Endothelial cell of umbilical vein (primary cell): Measurements from ENCODE around the gene LEAP2. TPM values are rescaled to one million over a fixed set of nuclear protein-coding genes. Genes with fewer than 3 reads are reported as not detected.

Source experiments
- BruUV-seq: library from RNA; stranded (reverse); fragments of 400-500 nt; replicated peaks from 2 replicates; lab custom pipeline; 2021; lab: Mats Ljungman, UMichigan
- CTCF ChIA-PET: fragments of 300-600, 350-600 bp; sonication (Branson Sonifier 250); formaldehyde crosslinking; loops from one replicate; lab custom pipeline; 2021; ENCODE audit warnings: antibody characterized with exemption, inconsistent platforms; lab: Charles Lee
- POLR2A ChIA-PET: fragments of 300-600, 350-600 bp; sonication (Branson Sonifier 250); formaldehyde crosslinking; loops from one replicate; lab custom pipeline; 2021; ENCODE audit warnings: antibody characterized with exemption, inconsistent platforms; lab: Charles Lee
- DNase-seq: peaks from one replicate; pipeline ENCODE4 v3.0.0-alpha.2; 2011; ENCODE audit warnings: low read depth, low spot score
- FAIRE-seq: peaks from 2 replicates; lab custom pipeline; 2011; peaks lifted over from hg19 to GRCh38; lab: Jason Lieb, UNC
- H2AFZ ChIP-seq: 2 replicates; pipeline ENCODE4 v1.6.0; 2012; ENCODE audit warnings: low read depth, low read length, control low read depth, inconsistent platforms
- H3K27ac ChIP-seq: 2 replicates; pipeline ENCODE4 v1.5.1; 2011; ENCODE audit warnings: low read depth, mild to moderate bottlenecking, control low read depth, low read length, moderate library complexity; ENCODE audit not compliant: insufficient read depth
- H3K27me3 ChIP-seq, 2 experiments: 2 replicates each; pipeline versions ENCODE4 v1.6.0 to v1.6.1; 2011; ENCODE audit warnings: low read length in 2 of 2, mixed read lengths in 1 of 2; ENCODE audit not compliant: control insufficient read depth in 2 of 2, insufficient read depth in 2 of 2
- H3K36me3 ChIP-seq, 2 experiments: 2 replicates in 1 of 2; 3 replicates in 1 of 2; pipeline ENCODE4 v1.5.1; 2011; ENCODE audit warnings: low read length in 2 of 2, mild to moderate bottlenecking in 1 of 2, moderate library complexity in 1 of 2; ENCODE audit not compliant: control insufficient read depth in 2 of 2, insufficient read depth in 2 of 2; ENCODE audit errors: extremely low read depth in 1 of 2
- H3K4me1 ChIP-seq: 3 replicates; pipeline ENCODE4 v1.5.1; 2011; ENCODE audit warnings: mild to moderate bottlenecking, low read length; ENCODE audit not compliant: control insufficient read depth, insufficient read depth; ENCODE audit errors: extremely low read depth
- H3K4me2 ChIP-seq: 2 replicates; pipeline ENCODE4 v1.6.1; 2011; ENCODE audit warnings: low read length, control low read depth, mixed read lengths; ENCODE audit not compliant: insufficient read depth
- H3K4me3 ChIP-seq, 3 experiments: fragments of 200-600 bp in 1 of 3; sonication (generic), shearing (Covaris generic) in 1 of 3; replicated peaks in 1 of 3; 2 replicates each; pipeline ENCODE4 v1.5.1; 2011 to 2016; ENCODE audit warnings: control low read depth in 3 of 3, low read length in 3 of 3, mild to moderate bottlenecking in 2 of 3, inconsistent platforms in 1 of 3, low read depth in 1 of 3, moderate library complexity in 1 of 3; ENCODE audit not compliant: insufficient read depth in 1 of 3
- H3K79me2 ChIP-seq: 2 replicates; pipeline ENCODE4 v1.6.0; 2012; ENCODE audit warnings: low read length, inconsistent platforms; ENCODE audit not compliant: control insufficient read depth, insufficient read depth
- H3K9ac ChIP-seq: replicated peaks from 2 replicates; pipeline ENCODE3; 2011; ENCODE audit warnings: low read length, control low read depth; ENCODE audit not compliant: insufficient read depth; ENCODE audit errors: extremely low read depth
- H3K9me1 ChIP-seq: replicated peaks from 3 replicates; pipeline ENCODE4 v1.6.0; 2011; ENCODE audit warnings: mild to moderate bottlenecking, low read length; ENCODE audit not compliant: control insufficient read depth, insufficient read depth; ENCODE audit errors: extremely low read depth
- H3K9me3 ChIP-seq: replicated peaks from 2 replicates; pipeline ENCODE4 v1.5.1; 2012; ENCODE audit warnings: low read length, inconsistent platforms; ENCODE audit not compliant: control insufficient read depth, insufficient read depth
- H4K20me1 ChIP-seq: replicated peaks from 2 replicates; pipeline ENCODE3; 2011; ENCODE audit warnings: mild to moderate bottlenecking, low read length; ENCODE audit not compliant: control insufficient read depth, insufficient read depth; ENCODE audit errors: extremely low read depth
- EZH2 ChIP-seq: IDR thresholded peaks from 2 replicates; pipeline ENCODE4 v1.6.1; 2012; ENCODE audit warnings: borderline replicate concordance, low read depth, mild to moderate bottlenecking, moderate library complexity, low read length, inconsistent platforms; ENCODE audit not compliant: severe bottlenecking
- FOS ChIP-seq: IDR thresholded peaks from 2 replicates; pipeline ENCODE4 v1.6.1; 2011; ENCODE audit warnings: mild to moderate bottlenecking, low read length, moderate library complexity, borderline replicate concordance; ENCODE audit not compliant: insufficient read depth
- GATA2 ChIP-seq: IDR thresholded peaks from 2 replicates; pipeline ENCODE4 v1.7.0; 2011; ENCODE audit warnings: low read depth, mild to moderate bottlenecking, moderate library complexity, mixed read lengths, low read length; ENCODE audit not compliant: insufficient read length, insufficient read depth
- JUN ChIP-seq: IDR thresholded peaks from 2 replicates; pipeline ENCODE4 v1.6.1; 2011; ENCODE audit warnings: borderline replicate concordance, low read depth; ENCODE audit not compliant: insufficient read length, insufficient read depth
- MYC ChIP-seq: IDR thresholded peaks from one replicate; pipeline ENCODE4 v1.6.1; 2011; ENCODE audit warnings: mild to moderate bottlenecking, low read depth, low read length
- POLR2A ChIP-seq: IDR thresholded peaks from 2 replicates; pipeline ENCODE4 v1.6.1; 2012; ENCODE audit warnings: low read depth, mild to moderate bottlenecking, control low read depth, low read length
- POLR2AphosphoS5 ChIP-seq: IDR thresholded peaks from 2 replicates; pipeline ENCODE4 v1.6.1; 2012; ENCODE audit warnings: low read depth, mild to moderate bottlenecking, control low read depth, low read length, moderate library complexity; ENCODE audit not compliant: insufficient read depth
- dilution Hi-C: fragments of 300-500 bp; cut with MboI; formaldehyde crosslinking; loops from one replicate; pipeline ENCODE4 v1.15.0; 2019; ENCODE audit warnings: low sequenced_read_pairs; ENCODE audit not compliant: extremely low pct_ligation_motif_present
- intact Hi-C: fragments of 100-400 bp; cut with micrococcal nuclease; formaldehyde crosslinking; loops from one replicate; pipeline ENCODE4 v1.10.0; 2022
- polyA plus RNA-seq, 4 experiments: library from polyadenylated mRNA; depleted of rRNA in 3 of 4; stranded (reverse) in 3 of 4; unstranded in 1 of 4; fragments of >200 nt; gene quantifications; 2 replicates each; pipeline versions ENCODE4 v1.2.1 to v1.2.3, GENCODE V29; 2011 to 2012; ENCODE audit warnings: missing spikeins in 1 of 4
- total RNA-seq: library from RNA; stranded (reverse); gene quantifications from 2 replicates; pipeline ENCODE4 v1.2.3, GENCODE V29; 2021
- TF ChIP-seq, protein P1 (sequence below), 2 donors: IDR thresholded peaks; 1 replicate in 1 of 2; 2 replicates in 1 of 2; pipeline ENCODE4 v1.5.1; 2011; ENCODE audit warnings: low read length in 2 of 2, mild to moderate bottlenecking in 2 of 2, moderate library complexity in 2 of 2, control low read depth in 1 of 2, inconsistent platforms in 1 of 2, low read depth in 1 of 2; ENCODE audit not compliant: insufficient read depth in 1 of 2; ENCODE audit errors: extremely low read depth in 1 of 2
- TF ChIP-seq, protein P2 (sequence below): IDR thresholded peaks from 2 replicates; pipeline ENCODE4 v1.6.1; 2011; ENCODE audit not compliant: insufficient read depth, insufficient read length

LEAP2 gene
- total and polyA plus RNA-seq, 2 donors (not counting 3 experiments of a cell fraction or from before 2014, with no cell fraction given): 0.37 to 0.40 TPM

DNA sequence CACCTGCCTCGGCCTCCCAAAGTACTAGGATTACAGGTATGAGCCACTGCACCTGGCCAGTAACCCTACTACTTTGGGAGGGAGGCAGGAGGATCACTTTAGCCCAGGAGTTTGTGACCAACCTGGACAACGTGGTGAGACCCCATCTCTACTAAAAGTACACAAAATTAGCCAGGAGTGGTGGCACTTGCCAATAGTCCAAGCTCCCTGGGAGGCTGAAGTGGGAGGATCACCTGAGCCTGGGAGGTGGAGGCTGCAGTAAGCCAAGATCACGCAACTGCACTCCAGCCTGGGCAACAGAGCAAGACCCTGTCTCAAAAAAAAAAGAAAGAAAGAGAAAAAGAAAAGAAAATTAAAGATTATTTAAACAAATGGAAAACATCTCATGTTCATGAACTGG lies 17.5 kb upstream of the LEAP2 start:
- H3K27ac ChIP-seq: no peak overlapping the region
- POLR2A ChIA-PET: no interaction called here

More for the DNA sequence above, 17.5 kb upstream of the LEAP2 start:
- intact Hi-C loops (no loop called here), dilution Hi-C loops (no loop called here)
- H3K4me3 ChIP-seq: no peak overlapping the region
- no peaks in the 10 kb centered on the region for H3K4me1 ChIP-seq
- DNase-seq (no peak), FAIRE-seq (no peak)
- CTCF ChIA-PET: no interaction called here
- H3K4me2 ChIP-seq: no peak overlapping the region
- no peak overlapping the region for H3K9ac ChIP-seq
- H2AFZ ChIP-seq: no peak overlapping the region
- H3K79me2 ChIP-seq: no peaks in the 10 kb centered on the region
- no peaks in the 10 kb centered on the region for H3K9me3 ChIP-seq
- no peaks in the 10 kb centered on the region for H3K9me1 ChIP-seq
- H4K20me1 ChIP-seq: no peaks in the 10 kb centered on the region
- no peak for TF ChIP-seq JUN
- TF ChIP-seq, protein P1, sequence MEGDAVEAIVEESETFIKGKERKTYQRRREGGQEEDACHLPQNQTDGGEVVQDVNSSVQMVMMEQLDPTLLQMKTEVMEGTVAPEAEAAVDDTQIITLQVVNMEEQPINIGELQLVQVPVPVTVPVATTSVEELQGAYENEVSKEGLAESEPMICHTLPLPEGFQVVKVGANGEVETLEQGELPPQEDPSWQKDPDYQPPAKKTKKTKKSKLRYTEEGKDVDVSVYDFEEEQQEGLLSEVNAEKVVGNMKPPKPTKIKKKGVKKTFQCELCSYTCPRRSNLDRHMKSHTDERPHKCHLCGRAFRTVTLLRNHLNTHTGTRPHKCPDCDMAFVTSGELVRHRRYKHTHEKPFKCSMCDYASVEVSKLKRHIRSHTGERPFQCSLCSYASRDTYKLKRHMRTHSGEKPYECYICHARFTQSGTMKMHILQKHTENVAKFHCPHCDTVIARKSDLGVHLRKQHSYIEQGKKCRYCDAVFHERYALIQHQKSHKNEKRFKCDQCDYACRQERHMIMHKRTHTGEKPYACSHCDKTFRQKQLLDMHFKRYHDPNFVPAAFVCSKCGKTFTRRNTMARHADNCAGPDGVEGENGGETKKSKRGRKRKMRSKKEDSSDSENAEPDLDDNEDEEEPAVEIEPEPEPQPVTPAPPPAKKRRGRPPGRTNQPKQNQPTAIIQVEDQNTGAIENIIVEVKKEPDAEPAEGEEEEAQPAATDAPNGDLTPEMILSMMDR (IDR thresholded peaks at IDR 0.05; ENCODE audit: extremely low read depth in 1 of 2, insufficient read depth in 1 of 2, low read depth in 1 of 2, low read length in 2 of 2): no peak
- TF ChIP-seq, protein P2, sequence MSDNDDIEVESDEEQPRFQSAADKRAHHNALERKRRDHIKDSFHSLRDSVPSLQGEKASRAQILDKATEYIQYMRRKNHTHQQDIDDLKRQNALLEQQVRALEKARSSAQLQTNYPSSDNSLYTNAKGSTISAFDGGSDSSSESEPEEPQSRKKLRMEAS: no peak
- TF ChIP-seq FOS: no peak
- TF ChIP-seq POLR2A: no peak
- TF ChIP-seq GATA2: no peak
- no peak for TF ChIP-seq POLR2AphosphoS5
- TF ChIP-seq MYC: no peak
- TF ChIP-seq EZH2: no peak
- no TSS peak for BruUV-seq
- peaks cover 0 to 2% of the 10 kb centered on the region in 2 experiments for H3K27me3 ChIP-seq
- H3K36me3 ChIP-seq: no peaks in the 10 kb centered on the region
